Prostate gland (tissue), 2 donors: ENCODE data around the gene NFIC. TPM values are rescaled to one million over a fixed set of nuclear protein-coding genes. Genes with fewer than 3 reads are reported as not detected.
A peak's percentile ranks its signal among the peaks of the same experiment; 100 is the strongest.
"Not testable (repeated sequence)": the region's sequence is repeated elsewhere in the genome, so short reads cannot be mapped to it uniquely, and the experiment has no call there.

Source experiments
- DNase-seq: peaks from one replicate; pipeline ENCODE4 v3.0.0-alpha.2; 2019; ENCODE audit warnings: low spot score
- H3K27ac ChIP-seq, 2 donors: fragments of 200-600 bp; sonication (generic); 2 replicates each; pipeline ENCODE4 v1.5.1; 2017 to 2019
- H3K27me3 ChIP-seq: fragments of 200-600 bp; sonication (generic); replicated peaks from 2 replicates; pipeline ENCODE4 v1.5.1; 2019; ENCODE audit not compliant: insufficient read depth
- H3K36me3 ChIP-seq, 2 donors: fragments of 200-600 bp; sonication (generic); 1 replicate in 1 of 2; 2 replicates in 1 of 2; pipeline versions ENCODE4 v1.5.1 to v1.8.1; 2017 to 2019
- H3K4me1 ChIP-seq: fragments of 200-600 bp; sonication (generic); replicated peaks from 2 replicates; pipeline ENCODE4 v1.5.1; 2019
- H3K4me3 ChIP-seq, 2 donors: fragments of 200-600 bp; sonication (generic); 2 replicates each; pipeline ENCODE4 v1.5.1; 2017 to 2019
- H3K9me3 ChIP-seq: fragments of 200-600 bp; sonication (generic); 2 replicates; pipeline ENCODE4 v1.5.1; 2017
- POLR2A ChIP-seq: fragments of 450-650 bp; IDR thresholded peaks from one replicate; pipeline ENCODE4 v1.6.1; 2016; ENCODE audit warnings: antibody characterized with exemption, mild to moderate bottlenecking
- POLR2AphosphoS5 ChIP-seq: sonication (generic); formaldehyde crosslinking; IDR thresholded peaks from one replicate; pipeline ENCODE4 v1.6.1; 2017; ENCODE audit warnings: antibody characterized with exemption
- WGBS: methylation state at CpG from one replicate; pipeline ENCODE4 v1.1.5; 2018; 5-methylcytosine and 5-hydroxymethylcytosine counted together
- intact Hi-C: fragments of 100-400 bp; cut with DNase I; formaldehyde crosslinking; loops from one replicate; pipeline ENCODE4 v1.14.2; 2022
- total RNA-seq, 2 donors: library from RNA; depleted of rRNA; stranded (reverse); fragments of >200 nt; gene quantifications; one replicate each; pipeline ENCODE4 v1.1.0, GENCODE V29; 2016
- TF ChIP-seq, protein P1 (sequence below), 4 experiments: fragments of 200-600 bp in 2 of 4; fragments of 450-650 bp in 2 of 4; sonication (generic) in 2 of 4; IDR thresholded peaks; 1 replicate in 3 of 4; 2 replicates in 1 of 4; pipeline ENCODE4 v1.5.1; 2016 to 2019; ENCODE audit warnings: antibody characterized with exemption in 4 of 4, mild to moderate bottlenecking in 2 of 4, moderate library complexity in 2 of 4

NFIC gene
- total RNA-seq, 2 donors from 2014 or later = 160 to 168 TPM

DNA sequence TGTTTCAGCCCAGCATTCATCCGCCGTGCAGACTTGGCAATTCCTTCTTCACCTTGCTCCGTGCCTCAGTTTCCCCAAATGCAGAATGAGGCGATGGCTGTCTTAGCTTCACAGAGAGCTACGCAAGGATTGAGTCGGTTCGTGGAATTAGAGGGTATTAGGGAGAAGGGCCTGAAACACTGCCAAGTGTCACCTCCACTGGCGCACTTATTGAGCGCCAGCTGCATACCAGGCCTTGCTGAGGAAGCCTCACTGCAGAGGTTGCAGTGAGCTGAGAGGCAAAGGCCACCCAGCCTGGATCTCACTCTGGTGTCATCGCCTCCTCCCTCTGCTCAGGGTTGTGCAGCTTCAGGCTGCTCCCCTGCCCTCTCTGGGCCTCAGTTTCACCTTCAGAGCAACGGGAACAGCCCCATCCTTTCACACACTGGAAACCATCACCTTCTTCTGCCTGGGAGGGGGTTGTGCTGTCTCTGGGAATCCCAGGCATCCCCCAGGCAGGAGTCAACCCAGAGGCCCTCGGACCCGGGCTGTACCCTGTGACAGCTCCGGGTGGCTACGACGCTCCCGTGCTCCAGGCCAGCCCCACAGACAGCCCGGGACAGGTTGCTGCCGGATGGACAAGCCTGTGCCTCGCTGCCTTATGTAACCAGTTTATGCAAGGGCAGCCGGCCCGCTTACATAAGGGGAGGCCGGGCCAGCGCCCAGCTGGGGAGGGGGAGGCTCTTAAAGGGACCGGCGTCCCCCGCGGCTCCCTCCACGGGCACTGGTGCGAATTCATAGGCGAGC lies 31.9 kb downstream of the NFIC start:
- 38% methylated on average over 31 of the region's 31 CpGs for WGBS
- Histone ChIP-seq H3K9me3 (no peaks in the 10 kb centered on the region), H3K4me3 (peak overlapping the region; percentile 8 to 15), H3K4me1 (peaks cover 22% of the 10 kb centered on the region), H3K36me3 (no peaks in the 10 kb centered on the region), H3K27ac (peak overlapping the region; percentile 99 to 100), H3K27me3 (no peaks in the 10 kb centered on the region)
- intact Hi-C loops = loop anchor here (2.0 kb wide), 1 partner anchor 62 kb away; no protein-coding TSS in a partner anchor
- no peak for TF ChIP-seq POLR2A
- peak; percentile 93 for TF ChIP-seq POLR2AphosphoS5
- DNase-seq = peak; percentile 83

DNA sequence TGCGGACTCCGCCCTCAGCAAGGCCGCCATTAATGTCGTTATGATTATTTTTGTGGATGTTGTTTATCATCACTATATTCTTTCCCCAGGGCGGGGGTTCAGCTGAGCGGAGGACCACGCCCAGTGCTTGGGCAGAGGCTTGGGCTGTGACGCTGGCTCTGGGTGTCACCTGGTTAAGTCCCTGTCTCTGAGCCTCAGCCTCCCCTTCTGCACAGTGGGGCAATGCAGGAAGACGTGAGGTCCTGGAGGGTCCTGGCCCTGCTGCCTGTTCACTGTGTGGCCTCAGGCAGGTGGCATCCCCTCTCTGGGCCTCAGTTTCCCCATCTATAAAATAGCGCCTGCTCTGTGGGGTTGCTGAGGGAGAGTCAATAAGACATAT lies 32.5 kb downstream of the NFIC start:
- Histone ChIP-seq H3K27me3 (no peaks in the 10 kb centered on the region), H3K27ac (peak overlapping the region; percentile 99 to 100), H3K9me3 (no peaks in the 10 kb centered on the region), H3K4me1 (peaks cover 26% of the 10 kb centered on the region), H3K4me3 (peak overlapping the region in 1 of 2 donors; percentile 15), H3K36me3 (no peaks in the 10 kb centered on the region)
- no peak for DNase-seq
- intact Hi-C loops = loop anchor here (2.0 kb wide), 1 partner anchor 62 kb away; no protein-coding TSS in a partner anchor
- WGBS = 49% methylated on average over 10 of the region's 10 CpGs
- TF ChIP-seq POLR2A (no peak), POLR2AphosphoS5 (no peak)
- TF ChIP-seq, protein P1, sequence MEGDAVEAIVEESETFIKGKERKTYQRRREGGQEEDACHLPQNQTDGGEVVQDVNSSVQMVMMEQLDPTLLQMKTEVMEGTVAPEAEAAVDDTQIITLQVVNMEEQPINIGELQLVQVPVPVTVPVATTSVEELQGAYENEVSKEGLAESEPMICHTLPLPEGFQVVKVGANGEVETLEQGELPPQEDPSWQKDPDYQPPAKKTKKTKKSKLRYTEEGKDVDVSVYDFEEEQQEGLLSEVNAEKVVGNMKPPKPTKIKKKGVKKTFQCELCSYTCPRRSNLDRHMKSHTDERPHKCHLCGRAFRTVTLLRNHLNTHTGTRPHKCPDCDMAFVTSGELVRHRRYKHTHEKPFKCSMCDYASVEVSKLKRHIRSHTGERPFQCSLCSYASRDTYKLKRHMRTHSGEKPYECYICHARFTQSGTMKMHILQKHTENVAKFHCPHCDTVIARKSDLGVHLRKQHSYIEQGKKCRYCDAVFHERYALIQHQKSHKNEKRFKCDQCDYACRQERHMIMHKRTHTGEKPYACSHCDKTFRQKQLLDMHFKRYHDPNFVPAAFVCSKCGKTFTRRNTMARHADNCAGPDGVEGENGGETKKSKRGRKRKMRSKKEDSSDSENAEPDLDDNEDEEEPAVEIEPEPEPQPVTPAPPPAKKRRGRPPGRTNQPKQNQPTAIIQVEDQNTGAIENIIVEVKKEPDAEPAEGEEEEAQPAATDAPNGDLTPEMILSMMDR (IDR thresholded peaks at IDR 0.05) = no peak

DNA sequence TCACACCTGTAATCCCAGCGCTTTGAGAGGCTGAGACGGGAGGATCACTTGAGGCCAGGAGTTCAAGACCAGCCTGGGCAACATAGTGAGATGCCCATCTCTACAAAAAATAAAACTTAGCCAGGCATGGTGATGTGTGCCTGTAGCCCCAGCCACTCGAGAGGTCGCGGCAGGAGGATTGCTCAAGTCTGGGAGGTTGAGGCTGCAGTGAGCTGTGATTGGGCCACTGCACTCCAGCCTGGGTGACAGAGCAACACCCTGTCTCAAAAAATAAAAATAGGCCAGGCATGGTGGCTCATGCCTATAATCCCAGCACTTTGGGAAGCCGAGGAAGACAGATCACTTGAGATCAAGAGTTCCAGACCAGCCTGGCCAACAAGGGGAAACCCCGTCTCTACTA lies 32.9 kb downstream of the NFIC start:
- H3K9me3 ChIP-seq, H3K27me3 ChIP-seq, DNase-seq, H3K4me3 ChIP-seq, H3K36me3 ChIP-seq: not testable (repeated sequence)
- 81% methylated on average over 7 of the region's 7 CpGs for WGBS
- H3K27ac ChIP-seq = peak overlapping the region; percentile 99 to 100
- H3K4me1 ChIP-seq = peaks cover 27% of the 10 kb centered on the region
- intact Hi-C loops = loop anchor here (2.0 kb wide), 1 partner anchor 63 kb away; no protein-coding TSS in a partner anchor

DNA sequence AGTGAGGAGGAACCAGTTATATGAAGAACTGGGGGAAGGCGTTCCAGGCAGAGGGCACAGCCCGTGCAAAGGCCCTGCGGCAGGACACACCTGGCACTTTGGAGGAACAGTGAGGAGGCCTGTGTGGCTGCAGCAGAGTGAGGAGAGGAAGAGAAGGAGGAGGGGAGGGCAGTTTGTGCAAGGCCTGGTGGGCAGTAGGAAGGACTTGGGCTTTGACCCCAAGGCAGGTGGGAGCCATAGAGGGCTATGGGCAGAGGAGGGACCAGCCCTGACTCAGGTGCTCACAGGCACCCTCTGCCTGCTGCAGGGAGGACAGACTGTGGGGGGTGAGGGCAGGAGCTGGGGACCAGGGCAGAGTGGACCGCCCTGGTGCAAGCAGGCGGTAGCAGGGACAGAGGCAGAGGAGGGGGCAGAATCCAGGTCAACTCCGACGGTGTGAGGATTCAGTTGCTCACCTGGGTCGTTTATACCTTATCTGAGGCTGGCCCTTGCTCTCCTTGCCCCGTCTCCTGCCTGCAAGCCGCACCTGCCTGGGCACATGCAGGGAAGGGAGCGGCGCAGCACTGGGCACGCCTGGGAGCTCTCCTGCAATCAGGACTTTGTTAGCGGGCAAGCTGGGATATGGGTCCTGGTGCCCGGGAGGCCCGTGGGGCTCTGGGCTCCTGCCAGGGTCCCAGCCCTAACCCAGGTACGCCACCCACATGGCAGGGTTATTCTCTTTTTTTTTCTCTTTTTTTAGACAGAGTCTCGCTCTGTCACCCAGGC lies 34.8 kb downstream of the NFIC start:
- Histone ChIP-seq H3K4me3 (no peak overlapping the region), H3K27ac (peak overlapping the region; percentile 99 to 100), H3K4me1 (peaks cover 30% of the 10 kb centered on the region), H3K9me3 (no peaks in the 10 kb centered on the region), H3K36me3 (no peaks in the 10 kb centered on the region), H3K27me3 (no peaks in the 10 kb centered on the region)
- no peak for DNase-seq
- no peak for TF ChIP-seq POLR2A
- no peak for TF ChIP-seq POLR2AphosphoS5
- TF ChIP-seq, protein P1 (IDR thresholded peaks at IDR 0.05) = no peak
- intact Hi-C loops = no loop called here
- WGBS = 77% methylated on average over 18 of the region's 18 CpGs

DNA sequence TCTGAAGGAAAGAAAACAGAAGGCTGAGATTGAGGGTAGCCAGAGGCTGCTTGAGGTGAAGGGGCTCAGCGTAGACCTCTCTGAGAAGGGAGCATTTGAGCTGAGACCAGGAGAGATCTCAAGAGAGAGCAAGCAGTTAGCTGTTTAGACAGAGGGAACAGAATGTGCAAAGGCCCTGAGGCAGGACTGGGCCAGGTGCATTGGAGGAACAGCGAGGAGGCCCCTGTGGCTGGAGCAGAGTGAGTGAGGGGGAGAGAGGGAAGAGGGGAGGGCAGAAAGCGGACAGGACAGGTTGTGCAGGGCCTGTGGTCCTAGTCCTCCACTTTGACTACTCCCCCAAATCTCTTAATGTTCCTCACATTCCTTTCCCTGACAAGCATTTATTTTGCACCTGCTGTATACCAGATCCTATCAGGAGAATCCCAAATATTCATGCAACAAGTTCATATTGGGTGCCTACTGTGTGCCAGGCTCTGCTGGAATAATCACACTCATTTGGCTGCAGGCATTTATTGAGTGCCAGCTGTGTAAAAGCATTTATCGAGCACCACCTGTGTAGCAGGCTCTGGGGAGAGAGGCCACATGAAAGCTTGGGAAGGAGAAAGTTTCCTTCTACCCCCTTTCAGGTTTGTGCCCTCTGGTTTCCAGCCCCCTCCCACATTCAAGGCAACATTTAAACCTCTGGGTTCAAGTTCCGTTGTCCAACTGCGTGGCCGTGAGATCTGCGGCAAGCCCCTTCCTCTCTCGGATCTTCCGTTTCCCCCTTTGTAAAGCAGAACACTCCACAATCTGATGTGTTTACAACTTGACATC lies 36.5 kb downstream of the NFIC start:
- peak overlapping the region; percentile 99 to 100 for H3K27ac ChIP-seq
- peak overlapping the region in 1 of 2 donors; percentile 33 for H3K4me3 ChIP-seq
- 78% methylated on average over 10 of the region's 10 CpGs for WGBS
- TF ChIP-seq, protein P1 (IDR thresholded peaks at IDR 0.05) = no peak
- TF ChIP-seq POLR2AphosphoS5 (no peak), POLR2A (no peak)
- no peaks in the 10 kb centered on the region for H3K9me3 ChIP-seq
- no peaks in the 10 kb centered on the region for H3K27me3 ChIP-seq
- intact Hi-C loops = no loop called here
- peaks cover 16% of the 10 kb centered on the region for H3K4me1 ChIP-seq
- DNase-seq = no peak
- no peaks in the 10 kb centered on the region for H3K36me3 ChIP-seq
